A673 (cell line): ENCODE results near the gene TMEM81. TPM values are rescaled to one million over a fixed set of nuclear protein-coding genes. Genes with fewer than 3 reads are reported as not detected.

Experiments
- Bru-seq: library from RNA; stranded (reverse); fragments of 400-500 nt; gene quantifications from one replicate; lab custom pipeline; 2021; lab: Mats Ljungman, UMichigan
- BruChase-seq, 2 experiments: library from RNA; stranded (reverse); fragments of 400-500 nt; gene quantifications; one replicate each; lab custom pipeline; 2021; lab: Mats Ljungman, UMichigan
- BruUV-seq: library from RNA; stranded (reverse); fragments of 400-500 nt; replicated peaks from 2 replicates; lab custom pipeline; 2021; lab: Mats Ljungman, UMichigan
- CTCF ChIA-PET: fragments of 300-600 bp; sonication (Branson Sonifier 250); formaldehyde crosslinking; loops from one replicate; lab custom pipeline; 2022; ENCODE audit warnings: antibody characterized with exemption; lab: Charles Lee
- POLR2A ChIA-PET: fragments of 300-600 bp; sonication (Branson Sonifier 250); formaldehyde crosslinking; loops from one replicate; lab custom pipeline; 2022; ENCODE audit warnings: antibody characterized with exemption; ENCODE audit not compliant: low non-redundant PET; lab: Charles Lee
- DNase-seq: peaks from one replicate; pipeline ENCODE4 v3.0.0-alpha.2; 2015; ENCODE audit warnings: low spot score
- H3K27ac ChIP-seq: fragments of 200-600 bp; sonication (generic); 2 replicates; pipeline ENCODE4 v1.5.1; 2016; ENCODE audit warnings: mixed run types, low read depth, mild to moderate bottlenecking, mixed read lengths, antibody characterized with exemption, low read length; ENCODE audit not compliant: poor library complexity, severe bottlenecking
- H3K27me3 ChIP-seq: fragments of 200-600 bp; sonication (generic); replicated peaks from 2 replicates; pipeline ENCODE4 v1.6.1; 2017; ENCODE audit warnings: mixed run types, low read depth, mild to moderate bottlenecking, mixed read lengths, antibody characterized with exemption, low read length; ENCODE audit not compliant: insufficient read depth, poor library complexity
- H3K36me3 ChIP-seq: fragments of 200-600 bp; sonication (generic); 2 replicates; pipeline ENCODE4 v1.6.1; 2016; ENCODE audit warnings: mixed run types, mild to moderate bottlenecking, mixed read lengths, antibody characterized with exemption, low read length; ENCODE audit not compliant: insufficient read depth, poor library complexity, severe bottlenecking
- H3K4me1 ChIP-seq: fragments of 200-600 bp; sonication (generic); 2 replicates; pipeline ENCODE4 v1.6.1; 2017; ENCODE audit warnings: mixed run types, mild to moderate bottlenecking, mixed read lengths, antibody characterized with exemption, low read length; ENCODE audit not compliant: insufficient read depth, poor library complexity, severe bottlenecking
- H3K4me3 ChIP-seq: fragments of 200-600 bp; sonication (generic); 2 replicates; pipeline ENCODE4 v1.5.1; 2016; ENCODE audit warnings: low read depth, mixed run types, mild to moderate bottlenecking, mixed read lengths, low read length; ENCODE audit not compliant: poor library complexity, severe bottlenecking
- H3K9me3 ChIP-seq: fragments of 200-600 bp; sonication (generic); 2 replicates; pipeline ENCODE4 v1.6.1; 2016; ENCODE audit warnings: mixed run types, low read depth, mild to moderate bottlenecking, mixed read lengths, antibody characterized with exemption, low read length; ENCODE audit not compliant: poor library complexity, severe bottlenecking
- EZH2 ChIP-seq: fragments of 200-600 bp; sonication (generic); IDR thresholded peaks from 2 replicates; pipeline ENCODE4 v1.6.1; 2017; ENCODE audit warnings: borderline replicate concordance, low read depth, mild to moderate bottlenecking, mixed read lengths, antibody characterized with exemption, low read length; ENCODE audit not compliant: poor library complexity, severe bottlenecking
- intact Hi-C: fragments of 100-400 bp; cut with micrococcal nuclease; formaldehyde crosslinking; loops from one replicate; pipeline ENCODE4 v1.10.0; 2022; ENCODE audit not compliant: unreplicated experiment
- long read RNA-seq: library from polyadenylated mRNA; stranded (forward); transcript quantifications from one replicate; pipeline ENCODE4 v2.0.0, GENCODE V29; 2022
- total RNA-seq: library from RNA; stranded (reverse); gene quantifications from 2 replicates; pipeline ENCODE4 v1.2.3, GENCODE V29; 2021
- TF ChIP-seq, protein P1 (sequence below): fragments of 300-800, 200-600 bp; sonication (generic); conservative IDR thresholded peaks from 2 replicates; pipeline ENCODE4 v1.5.1; 2017; ENCODE audit warnings: low read depth, mild to moderate bottlenecking, antibody characterized with exemption, low read length, moderate library complexity, mixed read lengths

TMEM81 gene, protein sequence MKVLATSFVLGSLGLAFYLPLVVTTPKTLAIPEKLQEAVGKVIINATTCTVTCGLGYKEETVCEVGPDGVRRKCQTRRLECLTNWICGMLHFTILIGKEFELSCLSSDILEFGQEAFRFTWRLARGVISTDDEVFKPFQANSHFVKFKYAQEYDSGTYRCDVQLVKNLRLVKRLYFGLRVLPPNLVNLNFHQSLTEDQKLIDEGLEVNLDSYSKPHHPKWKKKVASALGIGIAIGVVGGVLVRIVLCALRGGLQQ
- total RNA-seq (5.4 and 5.9 TPM in 2 replicates), Bru-seq, nascent RNA (percentile 76 among the genes with signal in this experiment), BruChase-seq, experiment 1, labeled RNA remaining after a 2-hour chase (percentile 86 among the genes with signal in this experiment), BruChase-seq, experiment 2, labeled RNA remaining after a 6-hour chase (percentile 96 among the genes with signal in this experiment)
- long read RNA-seq, result 0 reads

DNA sequence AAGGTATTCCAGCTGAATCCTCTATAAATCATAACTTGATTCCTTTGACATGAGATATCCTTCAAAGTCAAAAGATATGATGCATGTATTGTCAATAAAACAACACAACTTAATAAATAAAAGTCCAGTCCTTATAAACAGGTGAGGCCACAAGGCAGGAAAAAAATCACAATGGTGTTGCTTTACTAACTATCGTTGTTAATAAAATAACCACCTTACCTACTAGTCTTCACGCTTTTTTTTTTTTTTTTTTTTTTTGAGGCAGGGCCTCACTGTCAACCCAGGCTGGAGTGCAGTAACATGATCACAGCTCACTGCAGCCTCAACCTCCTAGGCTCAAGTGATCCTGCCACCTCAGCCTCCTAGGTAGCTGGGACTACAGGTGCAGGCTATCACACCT is at the start of gene TMEM81:
TMEM81 (minus strand) TSS at position 101 of the 400 bp plus-strand sequence. CDS start 140 bp downstream, outside the sequence.
- Histone ChIP-seq H3K36me3 (peaks cover 27% of the 10 kb centered on the region), H3K27me3 (no peaks in the 10 kb centered on the region), H3K4me1 (no peaks in the 10 kb centered on the region), H3K27ac (no peak within 1 kb of the TSS), H3K4me3 (no peak within 1 kb of the TSS), H3K9me3 (no peaks in the 10 kb centered on the region)
- no peak for DNase-seq
- ChIA-PET CTCF (no interaction called here), POLR2A (no interaction called here)
- no peak for TF ChIP-seq EZH2
- TF ChIP-seq, protein P1, sequence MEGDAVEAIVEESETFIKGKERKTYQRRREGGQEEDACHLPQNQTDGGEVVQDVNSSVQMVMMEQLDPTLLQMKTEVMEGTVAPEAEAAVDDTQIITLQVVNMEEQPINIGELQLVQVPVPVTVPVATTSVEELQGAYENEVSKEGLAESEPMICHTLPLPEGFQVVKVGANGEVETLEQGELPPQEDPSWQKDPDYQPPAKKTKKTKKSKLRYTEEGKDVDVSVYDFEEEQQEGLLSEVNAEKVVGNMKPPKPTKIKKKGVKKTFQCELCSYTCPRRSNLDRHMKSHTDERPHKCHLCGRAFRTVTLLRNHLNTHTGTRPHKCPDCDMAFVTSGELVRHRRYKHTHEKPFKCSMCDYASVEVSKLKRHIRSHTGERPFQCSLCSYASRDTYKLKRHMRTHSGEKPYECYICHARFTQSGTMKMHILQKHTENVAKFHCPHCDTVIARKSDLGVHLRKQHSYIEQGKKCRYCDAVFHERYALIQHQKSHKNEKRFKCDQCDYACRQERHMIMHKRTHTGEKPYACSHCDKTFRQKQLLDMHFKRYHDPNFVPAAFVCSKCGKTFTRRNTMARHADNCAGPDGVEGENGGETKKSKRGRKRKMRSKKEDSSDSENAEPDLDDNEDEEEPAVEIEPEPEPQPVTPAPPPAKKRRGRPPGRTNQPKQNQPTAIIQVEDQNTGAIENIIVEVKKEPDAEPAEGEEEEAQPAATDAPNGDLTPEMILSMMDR, result no peak
- BruUV-seq, result no TSS peak
- intact Hi-C loops, result no loop called here

DNA sequence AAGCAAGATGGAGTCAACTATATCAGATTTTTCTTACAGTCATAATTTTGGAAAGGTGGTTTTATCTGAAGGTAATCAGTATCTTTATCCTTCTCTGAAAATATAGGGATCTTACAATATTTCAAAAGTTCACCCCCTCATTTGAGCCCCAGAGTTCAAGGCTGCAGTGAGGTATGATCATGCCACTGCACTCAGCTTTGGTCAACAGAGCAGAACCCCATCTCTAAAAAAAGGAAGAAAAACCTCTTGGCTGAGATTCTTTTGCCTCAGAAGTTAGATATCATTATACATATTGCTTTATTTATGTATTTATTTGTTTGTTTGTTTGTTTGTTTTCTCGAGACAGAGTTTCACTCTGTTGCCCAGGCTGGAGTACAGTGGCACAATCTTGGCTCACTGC is 49.0 kb upstream of the TMEM81 start:
- POLR2A ChIA-PET, result interaction anchor here (0.8 kb wide), 1 partner anchor 10 kb away, joined by 3 read pairs; no protein-coding TSS in a partner anchor
- Histone ChIP-seq H3K9me3 (no peaks in the 10 kb centered on the region), H3K27me3 (no peaks in the 10 kb centered on the region), H3K4me3 (no peak overlapping the region), H3K36me3 (no peaks in the 10 kb centered on the region), H3K27ac (no peak overlapping the region), H3K4me1 (no peaks in the 10 kb centered on the region)
- DNase-seq, result no peak
- TF ChIP-seq, protein P1, result no peak
- TF ChIP-seq EZH2, result no peak
- intact Hi-C loops, result no loop called here
- BruUV-seq, result no TSS peak
- CTCF ChIA-PET, result no interaction called here

DNA sequence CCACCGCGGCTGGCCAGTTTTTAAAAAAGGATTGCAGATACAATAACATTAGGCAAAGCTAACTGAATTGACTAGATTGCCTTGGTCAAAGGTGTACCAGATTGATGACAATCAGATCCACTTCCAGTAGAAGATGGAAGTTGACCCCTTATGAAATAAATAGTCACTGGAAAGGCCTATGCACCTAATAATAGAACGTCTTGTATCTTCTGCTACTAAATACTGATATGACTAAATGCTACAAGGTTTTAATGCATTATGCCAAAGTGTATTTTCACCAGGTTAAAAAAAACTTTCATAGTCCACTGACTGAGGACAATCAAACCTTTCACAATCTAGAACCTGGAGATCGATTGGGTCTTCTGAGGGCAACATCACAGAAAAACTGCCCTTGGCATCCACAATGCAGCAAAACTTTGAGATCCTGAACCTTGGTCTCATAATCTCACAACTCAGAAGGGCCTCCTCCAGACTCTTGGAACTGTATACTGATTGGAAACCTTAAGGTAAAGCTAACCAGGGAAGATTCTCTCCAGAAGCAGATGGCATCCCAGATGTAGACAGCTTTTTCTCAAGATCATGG is 45.3 kb upstream of the TMEM81 start:
- POLR2A ChIA-PET, result no interaction called here
- Histone ChIP-seq H3K36me3 (no peaks in the 10 kb centered on the region), H3K27me3 (no peaks in the 10 kb centered on the region), H3K4me1 (no peaks in the 10 kb centered on the region), H3K4me3 (no peak overlapping the region), H3K27ac (no peak overlapping the region), H3K9me3 (no peaks in the 10 kb centered on the region)
- BruUV-seq, result no TSS peak
- intact Hi-C loops, result no loop called here
- CTCF ChIA-PET, result no interaction called here
- no peak for DNase-seq
- TF ChIP-seq, protein P1, result no peak
- TF ChIP-seq EZH2, result no peak
